D721Med (cell line): Measurements from ENCODE around the gene ZNF747.

Experiments used
- DNase-seq: peaks from one replicate; pipeline ENCODE4 v3.0.0; 2011; ENCODE audit warnings: low spot score; ENCODE audit not compliant: insufficient read length
- FAIRE-seq: peaks from 2 replicates; lab custom pipeline; 2011; peaks lifted over from hg19 to GRCh38; lab: Jason Lieb, UNC
- TF ChIP-seq, protein P1 (sequence below): IDR thresholded peaks from 2 replicates; pipeline ENCODE4 v1.5.1; 2012; ENCODE audit warnings: mild to moderate bottlenecking, control low read depth; ENCODE audit not compliant: insufficient read depth; ENCODE audit errors: missing control alignments

The ZNF747 gene

DNA sequence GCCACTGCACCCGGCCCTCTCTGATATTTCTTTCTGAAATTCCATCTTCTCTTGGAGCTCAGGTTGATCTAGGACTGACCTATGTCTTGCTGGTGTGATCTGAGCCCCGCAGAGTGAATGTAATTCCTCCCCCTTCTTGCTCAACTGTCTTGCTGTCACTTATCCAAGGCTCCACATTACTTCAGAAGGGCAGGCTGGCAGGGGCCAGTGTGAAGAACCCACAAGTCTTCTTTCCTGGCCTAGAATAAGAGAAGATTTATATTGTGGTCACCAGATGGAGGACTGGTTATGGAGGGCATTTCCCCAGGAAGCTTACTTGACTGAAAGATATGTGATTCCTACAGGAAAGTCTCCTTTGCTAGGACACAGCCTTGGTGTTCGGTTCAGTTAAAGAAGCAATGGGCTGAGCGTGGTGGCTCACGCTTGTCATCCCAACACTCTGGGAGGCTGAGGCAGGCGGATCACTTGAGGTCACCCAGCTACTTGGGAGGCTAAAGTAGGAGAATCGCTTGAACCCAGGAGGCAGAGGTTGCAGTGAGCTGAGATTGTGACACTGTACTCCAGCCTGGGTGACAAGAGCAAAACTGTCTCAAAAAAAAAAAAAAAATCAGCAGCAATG lies 48.7 kb downstream of the ZNF747 start:
- TF ChIP-seq, protein P1, sequence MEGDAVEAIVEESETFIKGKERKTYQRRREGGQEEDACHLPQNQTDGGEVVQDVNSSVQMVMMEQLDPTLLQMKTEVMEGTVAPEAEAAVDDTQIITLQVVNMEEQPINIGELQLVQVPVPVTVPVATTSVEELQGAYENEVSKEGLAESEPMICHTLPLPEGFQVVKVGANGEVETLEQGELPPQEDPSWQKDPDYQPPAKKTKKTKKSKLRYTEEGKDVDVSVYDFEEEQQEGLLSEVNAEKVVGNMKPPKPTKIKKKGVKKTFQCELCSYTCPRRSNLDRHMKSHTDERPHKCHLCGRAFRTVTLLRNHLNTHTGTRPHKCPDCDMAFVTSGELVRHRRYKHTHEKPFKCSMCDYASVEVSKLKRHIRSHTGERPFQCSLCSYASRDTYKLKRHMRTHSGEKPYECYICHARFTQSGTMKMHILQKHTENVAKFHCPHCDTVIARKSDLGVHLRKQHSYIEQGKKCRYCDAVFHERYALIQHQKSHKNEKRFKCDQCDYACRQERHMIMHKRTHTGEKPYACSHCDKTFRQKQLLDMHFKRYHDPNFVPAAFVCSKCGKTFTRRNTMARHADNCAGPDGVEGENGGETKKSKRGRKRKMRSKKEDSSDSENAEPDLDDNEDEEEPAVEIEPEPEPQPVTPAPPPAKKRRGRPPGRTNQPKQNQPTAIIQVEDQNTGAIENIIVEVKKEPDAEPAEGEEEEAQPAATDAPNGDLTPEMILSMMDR: no peak
- FAIRE-seq (no peak), DNase-seq (no peak)

DNA sequence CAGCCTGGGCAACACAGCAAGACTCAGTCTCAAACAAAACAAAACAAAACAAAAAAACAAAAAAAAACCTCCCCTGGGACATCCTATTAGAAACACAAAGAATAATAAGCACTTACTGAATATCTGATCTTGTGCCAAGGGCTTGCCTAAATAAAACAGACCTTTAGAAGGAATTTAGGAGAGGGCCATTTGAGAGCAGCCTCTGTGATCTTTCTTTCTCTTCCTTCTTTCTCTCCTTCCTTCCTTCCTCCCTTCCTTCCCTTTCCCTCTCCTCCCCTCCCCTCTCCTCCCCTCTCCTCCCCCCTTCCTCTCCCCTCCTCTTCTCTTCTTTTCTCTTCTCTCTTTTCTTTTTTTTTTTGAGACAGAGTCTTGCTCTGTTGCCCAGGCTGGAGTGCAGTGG lies 49.8 kb downstream of the ZNF747 start:
- FAIRE-seq: no peak
- TF ChIP-seq, protein P1: no peak

DNA sequence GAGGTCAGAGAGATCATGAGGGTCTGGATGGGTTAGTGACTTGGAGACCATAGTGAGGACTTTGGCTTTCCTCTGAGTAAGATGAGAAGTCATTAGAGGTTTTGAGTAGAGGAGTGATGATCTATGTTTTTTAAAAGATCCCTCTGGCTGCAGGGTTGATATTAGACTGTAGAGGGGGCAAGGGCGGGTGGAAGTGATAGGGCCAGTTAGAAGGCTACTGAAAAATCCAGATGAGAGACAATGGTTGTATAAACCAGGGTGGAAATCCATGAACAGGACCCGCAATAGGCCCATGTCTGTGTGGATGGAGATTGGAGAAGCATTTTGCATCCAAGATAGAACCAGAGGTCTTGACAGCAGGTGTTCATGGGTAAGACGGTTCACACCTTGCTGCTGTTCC lies 52.3 kb downstream of the ZNF747 start:
- TF ChIP-seq, protein P1: no peak
- FAIRE-seq: no peak
- no peak for DNase-seq

More for the DNA sequence above, 49.8 kb downstream of the ZNF747 start:
- no peak for DNase-seq

DNA sequence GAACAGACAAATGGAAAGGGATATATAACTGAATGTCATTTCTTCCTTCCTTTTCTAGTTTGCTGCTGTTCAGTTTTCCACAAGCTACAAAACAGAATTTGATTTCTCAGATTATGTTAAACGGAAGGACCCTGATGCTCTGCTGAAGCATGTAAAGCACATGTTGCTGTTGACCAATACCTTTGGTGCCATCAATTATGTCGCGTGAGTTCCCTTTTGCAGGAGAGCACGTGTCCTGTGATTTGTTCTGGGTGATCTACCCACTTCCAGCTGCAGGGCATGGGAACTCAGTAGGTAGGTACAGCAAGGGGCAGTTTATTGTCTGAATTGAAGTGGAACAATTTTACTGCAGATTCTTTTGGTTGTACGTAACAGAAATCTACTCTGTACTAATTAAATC lies 53.3 kb downstream of the ZNF747 start:
- DNase-seq (no peak), FAIRE-seq (no peak)
- TF ChIP-seq, protein P1: no peak
